Kidney (tissue), 14 donors: Measurements from ENCODE around the gene PLCB3. TPM values are rescaled to one million over a fixed set of nuclear protein-coding genes. Genes with fewer than 3 reads are reported as not detected.

Experiments
- DNase-seq, 5 donors: peaks; one replicate each; pipeline ENCODE4 v3.0.0-alpha.2; 2013 to 2020
- FAIRE-seq: peaks from 2 replicates; lab custom pipeline; 2012; peaks lifted over from hg19 to GRCh38; lab: Jason Lieb, UNC
- H3K27ac ChIP-seq, 2 donors: one replicate each; pipeline ENCODE4 v1.7.0; 2013; ENCODE audit warnings: low read depth in 2 of 2, low read length in 2 of 2, inconsistent platforms in 1 of 2
- H3K27me3 ChIP-seq: one replicate; pipeline ENCODE4 v1.7.1; 2013; ENCODE audit warnings: low read length, inconsistent platforms; ENCODE audit not compliant: control insufficient read depth, insufficient read depth
- H3K36me3 ChIP-seq, 3 donors: one replicate each; pipeline versions ENCODE4 v1.7.0 to v1.7.1; 2013; ENCODE audit warnings: low read length in 3 of 3, control low read depth in 1 of 3, inconsistent platforms in 1 of 3; ENCODE audit not compliant: insufficient read depth in 3 of 3, control insufficient read depth in 2 of 3
- H3K4me1 ChIP-seq, 3 donors: one replicate each; pipeline versions ENCODE4 v1.7.0 to v1.7.1; 2013; ENCODE audit warnings: low read length in 3 of 3, inconsistent platforms in 1 of 3, low read depth in 1 of 3; ENCODE audit not compliant: control insufficient read depth in 2 of 3, insufficient read depth in 2 of 3
- H3K4me3 ChIP-seq, 3 donors: one replicate each; pipeline versions ENCODE4 v1.7.0 to v1.8.1; 2013; ENCODE audit warnings: low read length in 3 of 3, control low read depth in 1 of 3, inconsistent platforms in 1 of 3
- H3K9ac ChIP-seq, 3 donors: one replicate each; pipeline versions ENCODE4 v1.7.0 to v1.7.1; 2013; ENCODE audit warnings: low read length in 3 of 3, control low read depth in 1 of 3, inconsistent platforms in 1 of 3
- H3K9me3 ChIP-seq, 3 donors: one replicate each; pipeline versions ENCODE4 v1.7.0 to v1.7.1; 2013; ENCODE audit warnings: low read length in 3 of 3, control low read depth in 1 of 3, inconsistent platforms in 1 of 3; ENCODE audit not compliant: control insufficient read depth in 2 of 3, insufficient read depth in 1 of 3
- CTCF ChIP-seq: IDR thresholded peaks from 3 replicates; pipeline ENCODE4 v1.5.1; 2012; ENCODE audit warnings: mild to moderate bottlenecking, moderate library complexity, borderline replicate concordance; ENCODE audit not compliant: insufficient read depth; ENCODE audit errors: extremely low read depth
- intact Hi-C: fragments of 100-400 bp; cut with DNase I; formaldehyde crosslinking; loops from one replicate; pipeline ENCODE4 v1.11.1; 2022
- polyA plus RNA-seq: library from polyadenylated mRNA; stranded (reverse); fragments of 350-450 nt; fragmentation: Illumina TruSeq; extraction: RNeasy Lipid Tissue Mini Kit (QIAGEN cat#74804); gene quantifications from one replicate; pipeline ENCODE4 v1.2.3, GENCODE V29; 2014; ENCODE audit warnings: low read depth, low replicate concordance; ENCODE audit not compliant: insufficient read depth
- total RNA-seq: library from RNA; stranded (reverse); fragmentation: NEBNext Ultra II Directional; extraction: Animal tissue kit (Norgen Biotek cat#: 25700); gene quantifications from one replicate; pipeline ENCODE4 v1.2.1, GENCODE V29; 2021
- donor health status: control.
- donor health status: control.
- donor health status: control.
- donor health status: control.
- donor health status: control.
- donor health status: DM: yes; HTN: yes; CAD: no.
- donor health status: Normal renal cell carcinoma (clear cell type).

Gene PLCB3
- total and polyA plus RNA-seq, 2 donors from 2014 or later = 9.6 to 24.6 TPM

GRCh38 chr11:64284048-64284961, 33.0 kb downstream of the PLCB3 start, which contains the start of gene BAD:
TSS of gene BAD (minus strand) at chr11:64284665. CDS start at chr11:64284368, 297 bp downstream.
- peak; percentile 95 to 98 (median 96) for DNase-seq
- H3K9me3 ChIP-seq = no peaks in the 10 kb centered on the region
- peaks cover 0 to 17% (median 4%) of the 10 kb centered on the region in 3 donors for H3K4me1 ChIP-seq
- intact Hi-C loops = no loop called here
- peak within 1 kb of the TSS; percentile 75 to 83 (median 77) for H3K4me3 ChIP-seq
- FAIRE-seq = no peak
- TF ChIP-seq CTCF = no peak
- peak within 1 kb of the TSS; percentile 90 to 96 for H3K27ac ChIP-seq
- no peaks in the 10 kb centered on the region for H3K36me3 ChIP-seq
- no peaks in the 10 kb centered on the region for H3K27me3 ChIP-seq
- H3K9ac ChIP-seq = peak within 1 kb of the TSS; percentile 51 to 87 (median 81)

GRCh38 chr11:64284962-64285884, 33.9 kb downstream of the PLCB3 start, which contains the start of gene GPR137:
TSS of gene GPR137 (plus strand) at chr11:64285848. CDS start at chr11:64286525, 677 bp downstream.
- FAIRE-seq = no peak
- H3K4me3 ChIP-seq = peak within 1 kb of the TSS; percentile 75 to 83 (median 77)
- no peak for TF ChIP-seq CTCF
- no peaks in the 10 kb centered on the region for H3K36me3 ChIP-seq
- H3K27ac ChIP-seq = peak within 1 kb of the TSS; percentile 90 to 96
- H3K27me3 ChIP-seq = peaks cover 2% of the 10 kb centered on the region
- DNase-seq = peak; percentile 85 to 95 (median 91)
- intact Hi-C loops = no loop called here
- H3K9ac ChIP-seq = peak within 1 kb of the TSS; percentile 44 to 87 (median 81)
- peaks cover 0 to 17% (median 4%) of the 10 kb centered on the region in 3 donors for H3K4me1 ChIP-seq
- no peaks in the 10 kb centered on the region for H3K9me3 ChIP-seq

GRCh38 chr11:64285885-64286800, 34.8 kb downstream of the PLCB3 start:
- intact Hi-C loops = no loop called here
- Histone ChIP-seq H3K36me3 (no peaks in the 10 kb centered on the region), H3K4me1 (peaks cover 0 to 17% (median 4%) of the 10 kb centered on the region in 3 donors), H3K9me3 (no peaks in the 10 kb centered on the region), H3K27me3 (peaks cover 10% of the 10 kb centered on the region), H3K9ac (peak overlapping the region in 2 of 3 donors; percentile 75 to 78), H3K4me3 (peak overlapping the region in 2 of 3 donors; percentile 62 to 83), H3K27ac (peak overlapping the region; percentile 24 to 96)
- DNase-seq = peak in 1 of 5 donors; percentile 79
- no peak for TF ChIP-seq CTCF
- no peak for FAIRE-seq
